Right forelimb (tissue), 1 donor: ENCODE measurements around the gene ADGRD2.

ENCODE experiments used
- DNase-seq: peaks from one replicate; pipeline ENCODE4 v3.0.0-alpha.2; 2018

Gene ADGRD2

GRCh38 chr9:124512806-124513204, 62.6 kb downstream of the ADGRD2 start:
- no peak for DNase-seq

- DNase-seq, result no peak
These were observed 63.2 kb downstream of the ADGRD2 start for GRCh38 chr9:124513376-124513994.

GRCh38 chr9:124514125-124514524, 63.9 kb downstream of the ADGRD2 start:
- no peak for DNase-seq

DNA sequence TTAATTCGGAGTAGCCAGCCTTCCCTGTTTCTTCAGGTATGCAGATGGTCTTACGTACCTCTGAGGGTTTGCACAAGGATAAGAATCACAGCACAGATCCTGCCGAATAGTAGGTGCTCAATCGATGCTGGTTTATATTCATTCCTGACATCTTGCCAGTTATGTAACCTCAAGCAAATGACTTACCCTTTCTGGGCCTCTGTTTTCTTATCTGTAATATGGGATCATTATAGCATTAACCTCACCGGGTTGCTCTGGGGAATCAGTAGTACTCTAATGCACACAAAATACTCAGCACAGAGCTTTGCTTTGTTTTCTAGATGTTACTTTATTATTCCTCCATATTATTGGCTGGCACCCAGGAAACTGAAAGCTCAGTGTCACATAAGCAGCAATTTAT, 64.6 kb downstream of the ADGRD2 start:
- DNase-seq, result no peak

GRCh38 chr9:124517600-124517999, 67.3 kb downstream of the ADGRD2 start:
- DNase-seq, result no peak

- DNase-seq, result no peak
These were observed 67.9 kb downstream of the ADGRD2 start for GRCh38 chr9:124518116-124518515.

DNA sequence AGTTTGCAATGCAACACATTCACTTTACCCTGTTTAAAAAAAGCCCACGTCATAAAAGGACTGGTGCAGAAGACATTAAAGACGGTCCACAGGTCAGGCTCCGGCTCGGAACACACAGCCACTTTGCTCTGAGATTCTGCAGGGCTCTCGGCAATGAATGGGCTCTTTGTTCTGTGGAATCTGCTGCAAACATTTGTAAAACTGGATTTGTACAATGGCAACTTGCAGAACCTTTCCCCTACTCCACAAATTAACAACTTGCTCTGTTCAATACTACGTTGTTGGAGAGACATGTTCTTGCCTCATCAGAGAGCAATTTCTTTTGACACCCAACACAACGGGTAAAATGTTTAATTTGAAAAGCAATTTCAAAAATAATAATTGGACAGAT, 70.0 kb downstream of the ADGRD2 start:
- DNase-seq, result no peak

DNA sequence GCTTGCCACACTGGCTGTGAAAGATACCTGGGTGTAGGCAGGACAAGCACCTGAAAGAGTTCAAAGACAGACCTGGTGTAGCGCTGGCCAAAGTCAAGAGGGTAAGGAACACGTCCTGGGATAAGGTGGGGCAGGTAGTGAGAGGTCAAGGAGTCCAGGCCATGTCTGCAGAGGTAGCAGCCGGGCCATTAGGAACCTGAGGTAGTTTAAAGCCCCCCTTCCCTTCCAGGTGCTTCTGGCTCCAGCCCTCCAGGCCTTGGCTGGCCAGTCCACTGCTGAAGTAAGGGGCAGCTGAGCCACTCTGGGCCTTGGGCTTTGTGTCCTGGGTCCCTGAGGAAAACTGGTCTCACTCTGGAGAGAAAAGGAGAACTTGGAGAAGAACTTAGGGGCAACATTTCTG, 70.9 kb downstream of the ADGRD2 start:
- DNase-seq, result no peak

DNA sequence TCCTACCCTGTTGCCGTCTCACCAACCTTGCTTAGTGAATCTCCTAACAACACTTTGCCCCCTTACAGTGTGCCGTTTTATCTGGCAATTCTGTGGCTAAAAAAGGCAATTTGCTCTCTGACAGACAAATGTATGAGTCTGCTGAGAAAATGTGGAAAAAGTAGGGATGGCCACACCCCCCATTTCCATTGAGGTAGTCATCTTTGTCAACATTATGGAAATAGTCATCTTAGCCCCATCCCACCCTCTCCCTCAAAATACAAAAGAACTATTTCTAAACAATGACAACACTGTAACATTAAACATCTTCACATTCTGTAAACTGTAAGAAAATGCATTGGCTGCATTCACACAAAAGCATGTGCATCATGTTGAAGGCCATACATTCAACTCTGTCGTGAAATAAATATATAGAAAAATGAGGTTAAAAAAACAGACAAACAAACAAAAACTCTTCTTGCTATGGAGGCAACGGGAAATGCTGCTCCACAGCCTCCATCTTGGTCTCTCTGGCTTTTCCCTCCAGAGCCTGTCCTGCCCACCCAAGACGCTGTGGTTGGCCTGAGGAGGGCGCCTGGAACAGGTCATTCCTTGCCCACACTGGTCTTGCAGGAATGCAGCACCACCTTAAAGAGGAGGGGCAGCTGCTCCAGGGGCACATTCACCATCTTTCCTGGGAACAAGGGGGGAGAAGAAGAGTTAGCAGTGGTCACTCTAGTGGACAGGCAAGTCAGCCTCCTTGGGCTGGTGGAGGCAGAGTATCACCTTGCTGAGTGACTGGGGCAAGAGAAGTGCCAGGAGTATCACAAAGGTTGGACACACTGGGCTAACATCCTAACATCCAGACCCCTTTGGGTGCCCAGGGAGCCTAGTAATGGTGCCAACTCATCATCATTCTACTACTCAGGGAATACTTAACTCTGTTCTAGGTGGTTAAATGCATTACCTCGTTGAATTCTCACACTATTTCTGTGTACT, 72.2 kb downstream of the ADGRD2 start:
- no peak for DNase-seq

- DNase-seq, result no peak
These were observed 75.9 kb downstream of the ADGRD2 start for GRCh38 chr9:124526174-124526573.

- DNase-seq, result no peak
These were observed 77.5 kb downstream of the ADGRD2 start for GRCh38 chr9:124527781-124528180.
